GM19099 (cell line): ENCODE data around the gene ZNF780B.

Source experiments
- POLR2A ChIP-seq: IDR thresholded peaks from 3 replicates; pipeline ENCODE4 v1.6.1; 2011; ENCODE audit warnings: low read depth; ENCODE audit not compliant: insufficient read length; ENCODE audit errors: extremely low read depth

The ZNF780B gene

GRCh38 chr19:40055832-40056504 is at the start of gene ZNF780B:
Gene ZNF780B (minus strand): TSS chr19:40056231. CDS start chr19:40050332, 5,899 bp downstream.
- peak; percentile 72 for TF ChIP-seq POLR2A

GRCh38 chr19:40104754-40105153 is 48.7 kb upstream of the ZNF780B start:
- no peak for TF ChIP-seq POLR2A

GRCh38 chr19:40103600-40103999 is 47.6 kb upstream of the ZNF780B start:
- no peak for TF ChIP-seq POLR2A

- TF ChIP-seq POLR2A = no peak
Measured at GRCh38 chr19:40101813-40102212, 45.8 kb upstream of the ZNF780B start.

- TF ChIP-seq POLR2A = no peak
Measured at GRCh38 chr19:40093416-40093815, 37.4 kb upstream of the ZNF780B start.

- TF ChIP-seq POLR2A = no peak
Measured at GRCh38 chr19:40091205-40092129, 35.4 kb upstream of the ZNF780B start.

GRCh38 chr19:40090241-40091204 is 34.5 kb upstream of the ZNF780B start, which contains the start of gene ZNF780A:
Gene ZNF780A (minus strand): TSS chr19:40090943. CDS start chr19:40084753, 6,190 bp downstream.
- no peak for TF ChIP-seq POLR2A

- no peak for TF ChIP-seq POLR2A
Measured at GRCh38 chr19:40089462-40089861, 33.4 kb upstream of the ZNF780B start.

GRCh38 chr19:40088299-40089047 is 32.4 kb upstream of the ZNF780B start:
- TF ChIP-seq POLR2A = no peak

GRCh38 chr19:40084948-40085347 is 28.9 kb upstream of the ZNF780B start:
- no peak for TF ChIP-seq POLR2A

- no peak for TF ChIP-seq POLR2A
Measured at GRCh38 chr19:40081411-40081810, 25.4 kb upstream of the ZNF780B start.

- no peak for TF ChIP-seq POLR2A
Measured at GRCh38 chr19:40080289-40080688, 24.3 kb upstream of the ZNF780B start.

GRCh38 chr19:40078377-40078776 is 22.3 kb upstream of the ZNF780B start:
- TF ChIP-seq POLR2A = no peak

GRCh38 chr19:40070058-40070457 is 14.0 kb upstream of the ZNF780B start:
- TF ChIP-seq POLR2A = no peak
